Esophagus muscularis mucosa (tissue), 3 donors: ENCODE results near the gene DZIP1.

Experiments
- POLR2A ChIP-seq: fragments of 450-650 bp; IDR thresholded peaks from one replicate; pipeline ENCODE4 v1.6.1; 2017; ENCODE audit warnings: antibody characterized with exemption, moderate library complexity, mild to moderate bottlenecking, low read depth
- TF ChIP-seq, protein P1 (sequence below), 3 experiments: fragments of 200-600 bp in 2 of 3; fragments of 450-650 bp in 1 of 3; sonication (generic) in 2 of 3; IDR thresholded peaks; one replicate each; pipeline ENCODE4 v1.5.1; 2017 to 2019; ENCODE audit warnings: antibody characterized with exemption in 3 of 3, mild to moderate bottlenecking in 2 of 3, moderate library complexity in 1 of 3

DNA sequence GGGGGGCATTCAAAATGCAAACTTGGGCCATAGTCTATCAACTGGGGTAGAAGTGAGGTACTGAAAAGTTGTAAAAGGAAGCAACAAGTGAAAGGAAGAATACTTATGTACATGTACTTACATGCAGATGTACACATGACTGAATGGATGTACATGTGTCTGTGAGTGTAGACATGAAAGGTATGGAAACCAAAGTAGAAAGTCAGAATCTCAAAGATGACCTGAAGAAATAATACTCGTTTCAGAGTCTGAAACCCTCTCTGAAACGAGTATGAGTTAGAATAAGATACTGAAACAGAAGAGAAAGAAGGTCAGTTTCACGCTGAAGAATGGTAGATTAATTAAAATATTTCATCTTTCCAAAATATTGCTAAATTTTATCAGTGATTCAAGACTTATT, 13.9 kb downstream of the DZIP1 start:
- TF ChIP-seq, protein P1, sequence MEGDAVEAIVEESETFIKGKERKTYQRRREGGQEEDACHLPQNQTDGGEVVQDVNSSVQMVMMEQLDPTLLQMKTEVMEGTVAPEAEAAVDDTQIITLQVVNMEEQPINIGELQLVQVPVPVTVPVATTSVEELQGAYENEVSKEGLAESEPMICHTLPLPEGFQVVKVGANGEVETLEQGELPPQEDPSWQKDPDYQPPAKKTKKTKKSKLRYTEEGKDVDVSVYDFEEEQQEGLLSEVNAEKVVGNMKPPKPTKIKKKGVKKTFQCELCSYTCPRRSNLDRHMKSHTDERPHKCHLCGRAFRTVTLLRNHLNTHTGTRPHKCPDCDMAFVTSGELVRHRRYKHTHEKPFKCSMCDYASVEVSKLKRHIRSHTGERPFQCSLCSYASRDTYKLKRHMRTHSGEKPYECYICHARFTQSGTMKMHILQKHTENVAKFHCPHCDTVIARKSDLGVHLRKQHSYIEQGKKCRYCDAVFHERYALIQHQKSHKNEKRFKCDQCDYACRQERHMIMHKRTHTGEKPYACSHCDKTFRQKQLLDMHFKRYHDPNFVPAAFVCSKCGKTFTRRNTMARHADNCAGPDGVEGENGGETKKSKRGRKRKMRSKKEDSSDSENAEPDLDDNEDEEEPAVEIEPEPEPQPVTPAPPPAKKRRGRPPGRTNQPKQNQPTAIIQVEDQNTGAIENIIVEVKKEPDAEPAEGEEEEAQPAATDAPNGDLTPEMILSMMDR (IDR thresholded peaks at IDR 0.05), result no peak
- no peak for TF ChIP-seq POLR2A
